Stimulated activated CD4-positive, alpha-beta T cell treated with anti-CD3 and anti-CD28 coated beads, Interleukin-15, amount 100 ng/mL, for 1 hour (primary cell): ENCODE data around the gene ZNF483.
"Not testable (repeated sequence)": the region's sequence is repeated elsewhere in the genome, so short reads cannot be mapped to it uniquely, and the experiment has no call there.

Experiments
- DNase-seq, 2 donors: peaks; one replicate each; pipeline ENCODE4 v3.0.0-alpha.2; 2020; ENCODE audit warnings: low read depth in 1 of 2, low spot score in 1 of 2

Gene ZNF483

GRCh38 chr9:111542497-111543254 is 17.7 kb downstream of the ZNF483 start:
- no peak for DNase-seq

- no peak for DNase-seq
Measured at GRCh38 chr9:111548623-111549022, 23.6 kb downstream of the ZNF483 start.

- DNase-seq, result not testable (repeated sequence)
Measured at GRCh38 chr9:111555425-111555824, 30.4 kb downstream of the ZNF483 start.

- no peak for DNase-seq
Measured at GRCh38 chr9:111559000-111559610, 34.1 kb downstream of the ZNF483 start.

GRCh38 chr9:111561165-111561719 is 36.3 kb downstream of the ZNF483 start:
- DNase-seq, result no peak

GRCh38 chr9:111566234-111566633 is 41.3 kb downstream of the ZNF483 start:
- no peak for DNase-seq

- not testable (repeated sequence) for DNase-seq
Measured at GRCh38 chr9:111568127-111568526, 43.1 kb downstream of the ZNF483 start.

GRCh38 chr9:111572950-111573604 is 48.1 kb downstream of the ZNF483 start:
- no peak for DNase-seq

GRCh38 chr9:111582888-111583287 is 57.9 kb downstream of the ZNF483 start:
- DNase-seq, result no peak

GRCh38 chr9:111586378-111586777 is 61.4 kb downstream of the ZNF483 start:
- no peak for DNase-seq

GRCh38 chr9:111588846-111589245 is 63.9 kb downstream of the ZNF483 start:
- DNase-seq, result no peak

GRCh38 chr9:111597852-111598732 is 73.1 kb downstream of the ZNF483 start:
- DNase-seq, result peak; percentile 26 to 39

- DNase-seq, result no peak
Measured at GRCh38 chr9:111598733-111599091, 73.7 kb downstream of the ZNF483 start.

- peak in 1 of 2 donors; percentile 2 for DNase-seq
Measured at GRCh38 chr9:111599092-111599954, 74.3 kb downstream of the ZNF483 start, which contains the start of gene PTGR1. Gene PTGR1, minus strand, starts transcription at chr9:111599647. Its CDS starts 2,225 bp downstream, at chr9:111597422.

- no peak for DNase-seq
Measured at GRCh38 chr9:111599955-111600343, 75.0 kb downstream of the ZNF483 start.

GRCh38 chr9:111601237-111602018 is 76.4 kb downstream of the ZNF483 start:
- no peak for DNase-seq

GRCh38 chr9:111603041-111603440 is 78.1 kb downstream of the ZNF483 start:
- DNase-seq, result no peak

- DNase-seq, result no peak
Measured at GRCh38 chr9:111604054-111604615, 79.2 kb downstream of the ZNF483 start.

- DNase-seq, result no peak
Measured at GRCh38 chr9:111605041-111605559, 80.1 kb downstream of the ZNF483 start.
